ENCODE results near the gene PRKCA.

- TF ChIP-seq CTCF (IDR thresholded peaks at IDR 0.05 in 2 of 3, conservative IDR thresholded peaks at IDR 0.05 in 1 of 3; ENCODE audit: insufficient read depth in 2 of 3, low read depth in 1 of 3, low read length in 3 of 3), result no peak
- peak; percentile 63; the same call in 1 of the 2 replicates for TF ChIP-seq ZNF384 (IDR thresholded peaks at IDR 0.05; ENCODE audit: low read depth, low read length)
- TF ChIP-seq E2F4 (CRISPR knock-in tag; IDR thresholded peaks at IDR 0.05; ENCODE audit: low read depth), result no peak
- TF ChIP-seq SAP30 (IDR thresholded peaks at IDR 0.05; ENCODE audit: borderline replicate concordance, insufficient read depth, low read depth, low read length, poor library complexity, severe bottlenecking), result no peak
- no peak for TF ChIP-seq HMG20A (CRISPR knock-in tag; conservative IDR thresholded peaks at IDR 0.05)
- no peak for TF ChIP-seq ZNF780A (CRISPR knock-in tag; IDR thresholded peaks at IDR 0.05)
- TF ChIP-seq ADNP (tag; IDR thresholded peaks at IDR 0.05), result no peak
- TF ChIP-seq SIN3A (IDR thresholded peaks at IDR 0.05; ENCODE audit: borderline replicate concordance in 2 of 2, control insufficient read depth in 1 of 2, low read depth in 2 of 2, low read length in 2 of 2), result no peak
- no peak for TF ChIP-seq ZNF253 (CRISPR knock-in tag; conservative IDR thresholded peaks at IDR 0.05)
Measured at GRCh38 chr17:66661411-66662256, 359.2 kb downstream of the PRKCA start.

Measured in K562 (cell line).